ENCODE results near the gene SALL4.
"Not testable (repeated sequence)": the region's sequence is repeated elsewhere in the genome, so short reads cannot be mapped to it uniquely, and the experiment has no call there.

SALL4 gene

GRCh38 chr20:51763965-51764602 is 38.2 kb downstream of the SALL4 start:
- DNase-seq = no peak

DNA sequence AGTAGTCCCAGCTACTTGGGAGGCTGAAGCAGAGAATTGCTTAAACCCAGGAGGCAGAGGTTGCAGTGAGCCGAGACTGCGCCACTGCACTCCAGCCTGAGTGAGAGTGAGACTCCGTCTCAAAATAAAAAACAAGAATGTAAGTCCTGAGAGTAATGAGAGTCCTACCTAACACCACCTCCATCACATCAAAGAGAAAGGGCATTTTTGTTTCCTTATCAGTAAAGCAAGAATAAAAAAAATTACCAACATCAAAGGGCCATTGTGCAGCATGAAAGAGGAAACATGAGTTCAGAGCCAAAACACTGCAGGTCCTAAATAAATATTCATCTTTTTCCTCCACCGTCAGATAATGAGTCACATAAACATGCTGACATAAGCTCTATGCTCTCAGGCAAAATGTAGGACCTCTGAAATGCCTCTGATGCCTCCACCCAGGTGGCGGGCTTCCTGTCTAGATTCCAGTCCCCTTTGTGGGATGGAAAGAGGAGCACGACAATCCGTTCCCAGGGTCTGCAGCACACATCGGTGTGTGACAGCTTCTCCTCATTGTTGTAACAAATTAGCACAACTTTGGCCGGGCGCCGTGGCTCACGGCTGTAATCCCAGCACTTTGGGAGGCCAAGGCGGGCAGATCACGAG is 41.3 kb downstream of the SALL4 start:
- DNase-seq = no peak

- no peak for DNase-seq
Measured at GRCh38 chr20:51759769-51760510, 42.4 kb downstream of the SALL4 start.

- DNase-seq = no peak
Measured at GRCh38 chr20:51758978-51759544, 43.3 kb downstream of the SALL4 start.

GRCh38 chr20:51757226-51757625 is 45.1 kb downstream of the SALL4 start:
- DNase-seq = no peak

GRCh38 chr20:51756653-51757052 is 45.7 kb downstream of the SALL4 start:
- no peak for DNase-seq

DNA sequence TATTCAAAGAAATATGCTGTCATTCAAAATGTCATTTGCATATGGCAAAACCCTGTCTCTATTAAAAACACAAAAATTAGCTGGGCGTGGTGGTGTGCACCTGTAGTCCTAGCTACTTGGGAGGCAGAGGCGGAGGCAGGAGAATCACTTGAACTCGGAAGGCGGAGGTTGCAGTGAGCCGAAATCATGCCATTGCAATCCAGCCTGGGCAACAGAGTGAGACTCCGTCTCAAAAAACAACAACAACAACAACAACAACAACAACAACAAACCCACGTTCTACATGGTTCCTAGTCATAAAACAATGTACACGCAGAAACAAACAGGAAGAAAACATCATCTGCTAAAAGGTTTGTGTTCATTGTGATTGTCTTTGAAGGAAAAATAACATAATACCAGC is 49.1 kb downstream of the SALL4 start:
- DNase-seq = not testable (repeated sequence)

- DNase-seq = no peak
Measured at GRCh38 chr20:51752343-51752951, 49.9 kb downstream of the SALL4 start.

GRCh38 chr20:51750770-51751388 is 51.4 kb downstream of the SALL4 start:
- DNase-seq = no peak

- DNase-seq = peak; percentile 47
Measured at GRCh38 chr20:51750037-51750769, 52.1 kb downstream of the SALL4 start.

- DNase-seq = no peak
Measured at GRCh38 chr20:51749674-51750036, 52.7 kb downstream of the SALL4 start.

- DNase-seq = no peak
Measured at GRCh38 chr20:51747182-51747911, 55.0 kb downstream of the SALL4 start.

GRCh38 chr20:51745804-51746203 is 56.5 kb downstream of the SALL4 start:
- no peak for DNase-seq

DNA sequence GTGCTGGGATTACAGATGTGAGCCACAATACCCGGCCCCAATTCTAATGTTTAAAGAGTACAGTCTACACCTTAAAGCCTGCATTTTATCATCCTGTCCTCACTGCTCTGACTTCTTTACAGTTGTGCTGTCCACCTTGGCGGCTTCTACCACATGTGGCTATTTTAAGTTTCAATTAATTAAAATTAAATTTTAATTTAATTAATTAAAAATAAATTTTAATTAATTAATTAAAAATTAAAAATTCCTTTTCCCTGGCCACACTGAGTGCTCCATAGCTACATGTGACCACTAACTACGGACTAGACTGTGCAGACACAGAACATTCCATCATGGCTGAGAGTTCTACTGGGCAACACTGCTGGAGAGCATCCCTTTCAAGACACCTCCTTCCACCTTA is 61.5 kb downstream of the SALL4 start:
- DNase-seq = no peak

DNA sequence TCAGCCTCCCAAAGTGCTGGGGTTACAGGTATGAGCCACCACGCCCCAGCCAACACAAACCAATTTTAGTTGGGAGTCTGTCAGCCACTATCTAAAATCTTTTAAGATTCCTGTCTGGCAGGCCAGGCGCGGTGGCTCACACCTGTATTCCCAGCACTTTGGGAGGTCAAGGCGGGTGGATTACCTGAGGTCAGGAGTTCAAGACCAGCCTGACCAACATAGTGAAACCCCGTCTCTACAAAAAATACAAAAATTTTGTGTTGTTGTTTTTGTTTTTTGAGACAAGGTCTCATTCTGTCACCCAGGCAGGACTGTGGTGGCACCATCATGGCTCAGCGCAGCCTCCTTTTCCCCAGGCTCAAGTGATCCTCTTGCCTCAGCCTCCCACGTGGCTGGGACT is 62.0 kb downstream of the SALL4 start:
- not testable (repeated sequence) for DNase-seq

DNA sequence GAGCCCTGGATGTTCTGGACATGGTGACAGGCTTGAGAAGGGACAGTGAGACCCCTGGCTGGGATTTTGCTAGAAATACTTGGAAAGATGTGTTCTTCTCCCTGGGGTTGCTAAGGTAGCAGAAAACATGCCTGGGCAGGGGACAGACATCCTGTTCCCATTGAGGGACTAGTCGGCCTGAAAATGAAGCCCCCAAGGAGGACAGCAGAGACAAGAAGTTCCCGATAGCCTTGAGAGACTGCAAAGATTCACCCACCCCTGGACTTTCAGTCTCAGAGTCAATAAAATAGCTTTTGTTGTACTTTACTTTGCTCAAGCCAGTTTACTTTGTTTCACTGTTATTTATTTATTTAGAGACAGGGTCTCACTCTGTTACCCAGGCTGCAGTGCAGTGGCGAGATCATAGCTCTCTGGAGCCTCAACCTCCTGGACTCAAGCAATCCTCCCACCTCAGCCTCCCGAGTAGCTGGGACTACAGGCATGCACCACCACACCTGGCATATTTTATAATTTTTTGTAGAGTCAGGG is 62.5 kb downstream of the SALL4 start:
- DNase-seq = no peak

DNA sequence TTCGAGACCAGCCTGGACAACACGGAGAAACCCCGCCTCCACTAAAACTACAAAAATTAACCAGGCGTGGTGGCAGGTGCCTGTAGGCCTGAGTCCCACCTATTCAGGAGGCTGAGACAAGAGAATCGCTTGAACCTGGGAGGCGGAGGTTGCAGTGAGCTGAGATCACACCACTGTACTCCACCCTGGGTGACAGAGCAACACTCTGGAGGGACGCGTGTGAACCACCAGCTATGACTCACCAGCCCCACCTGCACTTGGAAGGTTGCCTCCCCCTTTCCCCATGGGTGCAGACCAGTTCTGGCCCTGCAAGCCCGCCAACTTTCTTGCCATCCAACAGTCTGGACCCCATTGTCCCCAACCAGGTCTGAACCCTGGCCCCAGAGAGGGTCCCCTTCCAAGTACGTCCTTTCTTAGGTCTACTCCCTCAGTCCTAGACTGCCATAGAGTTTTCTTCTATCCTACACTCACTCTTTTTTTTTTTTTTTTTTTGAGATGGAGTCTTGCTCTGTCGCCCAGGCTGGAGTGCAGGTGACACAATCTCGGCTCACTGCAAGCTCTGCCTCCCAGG is 63.4 kb downstream of the SALL4 start:
- DNase-seq = no peak

DNA sequence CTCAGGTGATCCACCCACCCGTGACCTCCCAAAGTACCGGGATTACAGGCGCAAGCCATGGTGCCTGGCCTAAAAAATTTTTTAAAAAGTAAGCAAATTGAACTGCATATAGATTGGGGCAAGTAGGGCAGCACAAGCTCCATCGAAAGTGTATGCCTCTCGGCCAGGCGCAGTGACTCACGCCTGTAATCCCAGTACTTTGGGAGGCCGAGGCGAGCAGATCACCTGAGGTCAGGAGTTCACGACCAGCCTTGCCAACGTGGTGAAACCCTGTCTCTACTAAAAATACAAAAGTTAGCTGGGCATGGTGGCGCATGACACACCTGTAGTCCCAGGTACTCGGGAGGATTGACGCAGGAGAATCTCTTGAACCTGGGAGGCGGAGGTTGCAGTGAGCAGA is 64.1 kb downstream of the SALL4 start:
- not testable (repeated sequence) for DNase-seq

- DNase-seq = no peak
Measured at GRCh38 chr20:51736947-51737346, 65.4 kb downstream of the SALL4 start.

DNA sequence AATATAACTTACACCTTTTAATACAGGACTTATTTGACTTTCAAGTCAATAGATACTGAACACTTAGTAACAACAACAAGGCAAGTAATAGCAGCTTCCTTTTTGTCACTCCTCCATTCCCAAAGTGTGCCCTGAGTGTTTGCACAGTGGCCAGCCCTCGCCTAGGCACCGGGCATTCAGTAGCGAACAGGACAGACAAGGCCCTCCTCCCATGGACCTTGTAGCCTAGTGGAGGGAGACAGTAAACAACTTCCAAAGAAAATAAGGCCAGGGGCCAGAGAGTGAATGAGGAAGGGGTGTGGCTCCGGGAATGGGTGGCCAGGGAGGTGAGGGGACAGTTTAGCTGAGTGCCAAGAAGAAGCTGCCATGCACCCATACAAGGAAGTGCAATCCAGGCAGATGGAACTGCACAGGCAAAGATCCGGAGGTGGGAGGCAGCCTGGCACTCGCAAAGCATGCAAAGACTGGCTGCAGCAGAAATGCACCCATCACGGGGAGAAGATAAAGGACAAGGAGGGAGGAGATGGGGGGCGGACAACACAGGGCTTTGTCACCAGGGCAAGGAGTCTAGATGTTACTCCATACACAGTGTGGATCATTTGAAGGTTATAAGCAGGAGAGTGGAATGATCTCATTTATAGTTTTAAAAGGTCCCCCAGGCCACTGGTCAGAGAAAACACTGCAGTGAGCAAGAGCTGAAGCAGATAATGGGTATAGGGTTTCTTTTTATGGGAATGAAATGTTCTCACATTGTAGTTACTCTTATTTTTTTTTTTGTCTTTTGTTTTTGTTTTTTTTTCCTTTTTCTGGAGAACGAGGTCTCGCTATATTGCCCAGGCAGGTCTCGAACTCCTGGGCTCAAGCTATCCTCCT is 66.4 kb downstream of the SALL4 start:
- DNase-seq = no peak

All from stimulated activated CD4-positive, alpha-beta T cell treated with anti-CD3 and anti-CD28 coated beads, Interleukin-4, amount 100 ng/mL, for 24 hours (primary cell).